GM12878 (cell line): ENCODE measurements around the gene NPAS3. TPM values are rescaled to one million over a fixed set of nuclear protein-coding genes. Genes with fewer than 3 reads are reported as not detected.

Experiments
- ATAC-seq: fragments of 200-7000 bp; cut with Tn5 transposase; 3 replicates; pipeline ENCODE4 v1.9.1; 2020; ENCODE audit warnings: mild to moderate bottlenecking, moderate library complexity
- BruUV-seq: library from RNA; stranded (reverse); fragments of 400-500 nt; replicated peaks from 2 replicates; lab custom pipeline; 2021; lab: Mats Ljungman, UMichigan
- CTCF ChIA-PET: fragments of 300-600 bp; sonication (Branson Sonifier 250); formaldehyde crosslinking; extraction: SDS; loops from one replicate; lab custom pipeline; 2021; ENCODE audit warnings: inconsistent platforms; lab: Yijun Ruan, JAX
- POLR2A ChIA-PET: fragments of 350-600 bp; formaldehyde crosslinking; extraction: SDS; loops from one replicate; lab custom pipeline; 2021; ENCODE audit warnings: inconsistent platforms; lab: Charles Lee
- RAD21 ChIA-PET: fragments of 300-600 bp; sonication (Branson Sonifier 250); formaldehyde crosslinking; loops from one replicate; lab custom pipeline; 2023; ENCODE audit warnings: antibody characterized with exemption; ENCODE audit not compliant: unreplicated experiment; lab: Charles Lee
- SMC1A ChIA-PET: fragments of 300-600 bp; sonication (Branson Sonifier 250); formaldehyde crosslinking; loops from one replicate; lab custom pipeline; 2023; ENCODE audit not compliant: unreplicated experiment, uncharacterized antibody; lab: Charles Lee
- DNase-seq: peaks from one replicate; pipeline ENCODE4 v3.0.0-alpha.2; 2011; ENCODE audit warnings: low read depth, low spot score
- FAIRE-seq: peaks from 3 replicates; lab custom pipeline; 2011; peaks lifted over from hg19 to GRCh38; lab: Jason Lieb, UNC
- H2AFZ ChIP-seq: 2 replicates; pipeline ENCODE4 v1.6.0; 2011; ENCODE audit warnings: low read depth, low read length, control low read depth; ENCODE audit not compliant: control insufficient read depth
- H3K27ac ChIP-seq: 2 replicates; pipeline ENCODE4 v1.5.1; 2011; ENCODE audit warnings: control low read depth; ENCODE audit not compliant: control insufficient read depth, insufficient read depth
- H3K27me3 ChIP-seq, 2 experiments: replicated peaks in 1 of 2; 2 replicates each; pipeline versions ENCODE4 v1.6.0 to v1.6.1; 2011; ENCODE audit warnings: low read length in 1 of 2; ENCODE audit not compliant: control insufficient read depth in 2 of 2, insufficient read depth in 2 of 2
- H3K36me3 ChIP-seq, 2 experiments: 2 replicates each; pipeline ENCODE4 v1.5.1; 2011; ENCODE audit warnings: low read length in 1 of 2; ENCODE audit not compliant: control insufficient read depth in 2 of 2, insufficient read depth in 2 of 2
- H3K4me1 ChIP-seq: 2 replicates; pipeline ENCODE4 v1.6.1; 2011; ENCODE audit warnings: mild to moderate bottlenecking, low read length, moderate library complexity, mixed read lengths; ENCODE audit not compliant: control insufficient read depth, insufficient read depth
- H3K4me2 ChIP-seq: 2 replicates; pipeline ENCODE4 v1.6.0; 2011; ENCODE audit warnings: control low read depth; ENCODE audit not compliant: control insufficient read depth, insufficient read depth
- H3K4me3 ChIP-seq: fragments of 200-600 bp; sonication (generic); 2 replicates; pipeline ENCODE4 v1.5.1; 2016
- H3K79me2 ChIP-seq: 2 replicates; pipeline ENCODE4 v1.6.0; 2011; ENCODE audit warnings: low read length; ENCODE audit not compliant: control insufficient read depth, insufficient read depth
- H3K9ac ChIP-seq: 2 replicates; pipeline ENCODE4 v1.8.0; 2011; ENCODE audit warnings: low read length, control low read depth, mixed read lengths; ENCODE audit not compliant: control insufficient read depth, insufficient read depth
- H3K9me3 ChIP-seq: replicated peaks from 3 replicates; pipeline ENCODE4 v1.5.1; 2011; ENCODE audit warnings: mild to moderate bottlenecking, low read length; ENCODE audit not compliant: control insufficient read depth, insufficient read depth
- H4K20me1 ChIP-seq: 2 replicates; pipeline ENCODE4 v1.6.0; 2011; ENCODE audit not compliant: control insufficient read depth, insufficient read depth
- BRCA1 ChIP-seq: IDR thresholded peaks from 2 replicates; pipeline ENCODE4 v1.6.1; 2011; ENCODE audit warnings: low read depth, low read length, improper control_type of control experiment
- CBX5 ChIP-seq: sonication (generic); IDR thresholded peaks from 2 replicates; pipeline ENCODE4 v1.6.1; 2016; ENCODE audit warnings: low read depth, moderate library complexity, mild to moderate bottlenecking, inconsistent platforms
- CEBPZ ChIP-seq: fragments of 150-350 bp; IDR thresholded peaks from 2 replicates; pipeline ENCODE4 v1.6.1; 2016; ENCODE audit warnings: low read depth, low read length
- EGR1 ChIP-seq, 2 experiments: IDR thresholded peaks; 1 replicate in 1 of 2; 2 replicates in 1 of 2; pipeline ENCODE4 v1.6.1; 2011 to 2012; ENCODE audit warnings: low read depth in 2 of 2, low read length in 2 of 2, borderline replicate concordance in 1 of 2, mild to moderate bottlenecking in 1 of 2, moderate library complexity in 1 of 2
- HCFC1 ChIP-seq: fragments of 150-350 bp; IDR thresholded peaks from 2 replicates; pipeline ENCODE4 v1.6.1; 2014; ENCODE audit warnings: low read length
- IKZF1 ChIP-seq: fragments of 450-650 bp; conservative IDR thresholded peaks from 2 replicates; pipeline ENCODE4 v1.6.1; 2017; ENCODE audit warnings: antibody characterized with exemption, mild to moderate bottlenecking
- IRF5 ChIP-seq: fragments of 450-650 bp; IDR thresholded peaks from 2 replicates; pipeline ENCODE4 v1.6.1; 2017; ENCODE audit warnings: borderline replicate concordance
- MYC ChIP-seq: IDR thresholded peaks from 2 replicates; pipeline ENCODE4 v1.6.1; 2011; ENCODE audit warnings: mild to moderate bottlenecking, low read length, moderate library complexity, inconsistent platforms; ENCODE audit not compliant: insufficient read depth, insufficient replicate concordance, insufficient read length, severe bottlenecking
- PBX3 ChIP-seq: IDR thresholded peaks from 2 replicates; pipeline ENCODE4 v1.6.1; 2011; ENCODE audit warnings: mild to moderate bottlenecking, low read depth, low read length, moderate library complexity; ENCODE audit not compliant: insufficient replicate concordance
- POLR2AphosphoS2 ChIP-seq: IDR thresholded peaks from 2 replicates; pipeline ENCODE4 v1.6.1; 2011; ENCODE audit warnings: low read depth, mild to moderate bottlenecking, low read length, improper control_type of control experiment, moderate library complexity
- RBBP5 ChIP-seq: fragments of 200-600 bp; sonication (generic); conservative IDR thresholded peaks from 2 replicates; pipeline ENCODE4 v1.6.1; 2016
- SUPT20H ChIP-seq: IDR thresholded peaks from 2 replicates; pipeline ENCODE4 v1.6.1; 2011; ENCODE audit warnings: low read depth, mild to moderate bottlenecking, low read length, moderate library complexity, borderline replicate concordance; ENCODE audit not compliant: control insufficient read depth
- TCF7 ChIP-seq: IDR thresholded peaks from 2 replicates; pipeline ENCODE4 v1.6.1; 2014; ENCODE audit warnings: antibody characterized with exemption, borderline replicate concordance
- YY1 ChIP-seq: IDR thresholded peaks from 2 replicates; pipeline ENCODE4 v1.6.1; 2011; ENCODE audit warnings: low read depth, mild to moderate bottlenecking, low read length
- WGBS: methylation state at CpG from one replicate; pipeline ENCODE4 v1.1.6; 2016; ENCODE audit warnings: low lambda C conversion rate; ENCODE audit not compliant: insufficient replicate concordance, insufficient coverage; ENCODE audit errors: missing lambda C conversion rate; 5-methylcytosine and 5-hydroxymethylcytosine counted together
- in situ Hi-C: fragments of 300-500 bp; cut with MboI; formaldehyde crosslinking; loops from 9 replicates; pipeline ENCODE4 v1.14.3; 2018; ENCODE audit warnings: mixed read lengths
- intact Hi-C: fragments of 100-400 bp; cut with micrococcal nuclease; formaldehyde crosslinking; loops from one replicate; pipeline ENCODE4 v1.14.2; 2022; ENCODE audit not compliant: unreplicated experiment
- polyA plus RNA-seq, 11 experiments: library from polyadenylated mRNA; depleted of rRNA in 4 of 11; unstranded in 6 of 11; stranded (reverse) in 5 of 11; fragments of >200 nt; fragmentation: Nextera tagmentation in 4 of 11; fragmentation: Illumina TruSeq in 1 of 11; extraction: Ambion mirVana in 4 of 11; extraction: Trizol in 1 of 11; gene quantifications; 1 replicate in 1 of 11; 2 replicates in 10 of 11; pipeline versions ENCODE4 v1.2.1 to v1.2.3, GENCODE V29; 2011 to 2016; ENCODE audit warnings: inconsistent platforms in 2 of 11, missing spikeins in 2 of 11, low read depth in 1 of 11
- total RNA-seq, 4 experiments: library from RNA; depleted of rRNA in 3 of 4; stranded (reverse); fragments of >200 nt in 3 of 4; fragmentation: Illumina TruSeq in 1 of 4; extraction: Trizol in 1 of 4; gene quantifications; 2 replicates each; pipeline versions ENCODE4 v1.2.1 to v1.2.3, GENCODE V29; 2013 to 2021

Gene NPAS3
- total and polyA plus RNA-seq, 10 of the 15 experiments (the other 5 are each of a cell fraction or from before 2014, with no cell fraction given) = under 0.01 to 2.7 (median 0.03) TPM; not detected in 6

- WGBS = 61% methylated on average over 48 of the region's 100 CpGs
- H3K9ac ChIP-seq = no peak overlapping the region
- RAD21 ChIA-PET = no interaction called here
- ATAC-seq = no peak
- H3K4me2 ChIP-seq = no peak overlapping the region
- intact Hi-C loops (no loop called here), in situ Hi-C loops (no loop called here)
- SMC1A ChIA-PET = no interaction called here
- H3K27ac ChIP-seq = no peak overlapping the region
- no peak for FAIRE-seq
- no peak overlapping the region for H3K4me3 ChIP-seq
- BruUV-seq = no TSS peak
- TF ChIP-seq CBX5 = no peak
- TF ChIP-seq PBX3 = no peak
- no peak for TF ChIP-seq BRCA1
- TF ChIP-seq HCFC1 = no peak
- TF ChIP-seq RBBP5 = no peak
- no peak for TF ChIP-seq IKZF1
- TF ChIP-seq IRF5 = no peak
- no peak for TF ChIP-seq YY1
- no peak for TF ChIP-seq CEBPZ
- no peak for TF ChIP-seq TCF7
- no peak for TF ChIP-seq EGR1 (IDR thresholded peaks at IDR 0.05; ENCODE audit: borderline replicate concordance in 1 of 2, low read depth in 2 of 2, low read length in 2 of 2)
- no peak for TF ChIP-seq SUPT20H
- TF ChIP-seq POLR2AphosphoS2 = no peak
- no peak for TF ChIP-seq MYC
- no peaks in the 10 kb centered on the region for H4K20me1 ChIP-seq
- no peaks in the 10 kb centered on the region for H3K9me3 ChIP-seq
- DNase-seq = no peak
- POLR2A ChIA-PET = no interaction called here
- no peaks in the 10 kb centered on the region; a peak in 1 of 4 replicates for H3K27me3 ChIP-seq
- CTCF ChIA-PET = no interaction called here
- no peaks in the 10 kb centered on the region for H3K36me3 ChIP-seq
- no peak overlapping the region for H2AFZ ChIP-seq
- H3K79me2 ChIP-seq = no peaks in the 10 kb centered on the region
- H3K4me1 ChIP-seq = no peaks in the 10 kb centered on the region
Observed at GRCh38 chr14:33799705-33800570, 861.3 kb downstream of the NPAS3 start.
